PC-9 (cell line): ENCODE measurements around the gene RB1.

Source experiments
- CTCF ChIP-seq: fragments of 200-600 bp; sonication (generic); conservative IDR thresholded peaks from 2 replicates; pipeline ENCODE4 v1.6.1; 2017; ENCODE audit warnings: mixed run types, antibody characterized with exemption, mild to moderate bottlenecking, moderate library complexity
- EZH2 ChIP-seq: fragments of 200-600 bp; sonication (generic); IDR thresholded peaks from 2 replicates; pipeline ENCODE4 v1.8.0; 2017; ENCODE audit warnings: antibody characterized with exemption, low read depth

GRCh38 chr13:48492096-48492440, 188.5 kb downstream of the RB1 start:
- no peak for TF ChIP-seq CTCF
- TF ChIP-seq EZH2: no peak
